AG04449 (cell line): ENCODE measurements around the gene AMBRA1.

ENCODE experiments used
- CTCF ChIA-PET: fragments of 350-600 bp; formaldehyde crosslinking; extraction: SDS; loops from one replicate; lab custom pipeline; 2021; ENCODE audit warnings: antibody characterized with exemption; lab: Yijun Ruan, JAX
- POLR2A ChIA-PET: fragments of 400-600, 350-600 bp; formaldehyde crosslinking; extraction: SDS; loops from one replicate; lab custom pipeline; 2020; ENCODE audit warnings: antibody characterized with exemption, inconsistent platforms; lab: Yijun Ruan, JAX
- DNase-seq: peaks from one replicate; pipeline ENCODE4 v3.0.0-alpha.2; 2010; ENCODE audit warnings: low read depth, low spot score
- H3K4me3 ChIP-seq: 2 replicates; pipeline ENCODE4 v1.5.1; 2011; ENCODE audit warnings: low read depth, mild to moderate bottlenecking, control low read depth, low read length
- TF ChIP-seq, protein P1 (sequence below): IDR thresholded peaks from one replicate; pipeline ENCODE4 v1.5.1; 2011; ENCODE audit warnings: mild to moderate bottlenecking, moderate library complexity, low read length, control low read depth, inconsistent platforms; ENCODE audit not compliant: insufficient read depth; ENCODE audit errors: missing control alignments

The AMBRA1 gene

DNA sequence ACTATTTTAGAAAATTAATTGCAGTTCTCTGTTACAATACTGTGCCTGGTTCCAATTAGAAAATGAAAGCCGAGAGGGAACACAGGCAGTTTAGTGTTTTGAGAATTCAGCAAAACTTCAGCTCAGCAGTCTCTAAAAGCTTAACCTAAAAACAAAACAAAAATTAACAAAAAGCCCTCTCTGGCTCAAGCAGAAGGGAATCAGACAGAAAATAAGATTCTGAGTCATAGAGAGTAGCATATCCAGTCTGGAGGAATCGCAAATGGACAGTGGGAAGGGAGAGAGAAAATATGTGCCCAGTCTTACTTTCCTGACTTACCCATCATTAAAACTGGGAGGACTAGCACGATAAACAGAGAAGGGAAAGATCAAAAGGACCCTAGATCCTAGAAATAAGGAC is 164.1 kb downstream of the AMBRA1 start:
- TF ChIP-seq, protein P1, sequence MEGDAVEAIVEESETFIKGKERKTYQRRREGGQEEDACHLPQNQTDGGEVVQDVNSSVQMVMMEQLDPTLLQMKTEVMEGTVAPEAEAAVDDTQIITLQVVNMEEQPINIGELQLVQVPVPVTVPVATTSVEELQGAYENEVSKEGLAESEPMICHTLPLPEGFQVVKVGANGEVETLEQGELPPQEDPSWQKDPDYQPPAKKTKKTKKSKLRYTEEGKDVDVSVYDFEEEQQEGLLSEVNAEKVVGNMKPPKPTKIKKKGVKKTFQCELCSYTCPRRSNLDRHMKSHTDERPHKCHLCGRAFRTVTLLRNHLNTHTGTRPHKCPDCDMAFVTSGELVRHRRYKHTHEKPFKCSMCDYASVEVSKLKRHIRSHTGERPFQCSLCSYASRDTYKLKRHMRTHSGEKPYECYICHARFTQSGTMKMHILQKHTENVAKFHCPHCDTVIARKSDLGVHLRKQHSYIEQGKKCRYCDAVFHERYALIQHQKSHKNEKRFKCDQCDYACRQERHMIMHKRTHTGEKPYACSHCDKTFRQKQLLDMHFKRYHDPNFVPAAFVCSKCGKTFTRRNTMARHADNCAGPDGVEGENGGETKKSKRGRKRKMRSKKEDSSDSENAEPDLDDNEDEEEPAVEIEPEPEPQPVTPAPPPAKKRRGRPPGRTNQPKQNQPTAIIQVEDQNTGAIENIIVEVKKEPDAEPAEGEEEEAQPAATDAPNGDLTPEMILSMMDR: no peak
- no peak overlapping the region for H3K4me3 ChIP-seq
- DNase-seq: no peak
- POLR2A ChIA-PET: no interaction called here
- CTCF ChIA-PET: interaction anchor here (0.9 to 1.1 kb wide), 2 partner anchors 20 to 100 kb away, joined by 3 to 4 read pairs; no protein-coding TSS in a partner anchor

DNA sequence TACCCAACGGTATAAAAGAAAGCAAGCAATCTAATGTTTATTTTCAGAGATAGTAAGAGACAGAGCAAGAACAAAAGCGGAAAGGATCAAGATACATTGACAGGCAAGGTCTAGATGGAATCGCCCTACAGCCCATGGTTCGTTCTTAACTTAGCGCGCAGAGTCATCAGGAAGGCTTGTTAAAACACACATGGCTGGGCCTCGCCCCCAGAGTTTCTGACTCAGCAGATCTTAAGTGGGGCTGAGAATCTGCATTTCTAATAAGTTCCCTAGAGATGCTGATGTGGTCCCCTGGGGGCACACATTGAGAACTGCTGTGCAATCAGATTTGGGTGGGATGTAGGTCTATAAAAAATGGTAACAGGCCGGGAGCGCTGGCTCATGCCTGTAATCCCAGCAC is 166.5 kb downstream of the AMBRA1 start:
- TF ChIP-seq, protein P1: no peak
- CTCF ChIA-PET: no interaction called here
- POLR2A ChIA-PET: no interaction called here
- H3K4me3 ChIP-seq: no peak overlapping the region
- DNase-seq: no peak

DNA sequence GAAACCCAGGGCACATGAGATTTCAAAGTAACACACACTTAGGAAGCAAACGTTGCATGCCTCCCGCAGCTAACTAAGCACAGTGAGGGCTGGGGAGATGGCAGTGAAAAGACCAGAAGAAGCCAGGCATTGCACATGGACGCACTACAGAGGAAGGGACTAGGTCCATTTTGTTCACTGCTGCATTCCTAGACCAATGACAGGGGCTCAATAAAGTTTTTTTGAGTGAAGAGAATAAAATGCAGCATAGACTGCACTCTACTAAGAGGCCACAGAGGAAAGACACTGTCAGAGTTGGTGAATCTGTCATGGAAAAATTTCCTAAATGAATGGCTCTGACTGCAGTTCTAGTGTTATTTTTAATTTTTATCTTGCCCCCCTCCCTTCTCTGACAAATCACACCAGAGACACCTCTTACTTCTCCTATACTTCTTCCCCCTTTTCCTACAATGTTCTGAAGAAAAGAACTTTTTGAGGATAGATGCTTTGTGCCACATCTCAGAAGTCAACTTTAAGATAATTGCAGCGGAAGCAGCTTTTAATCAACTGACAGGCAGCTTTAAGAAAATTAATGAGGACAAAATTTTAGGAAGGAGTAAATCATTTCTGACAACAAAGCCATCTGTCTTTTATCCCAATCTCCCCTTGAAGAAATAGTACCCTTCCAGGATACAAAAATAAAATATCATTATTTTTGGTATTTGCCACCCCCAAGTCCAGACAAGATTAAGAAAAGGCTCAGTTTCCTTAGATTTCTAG is 167.4 kb downstream of the AMBRA1 start:
- no peak for DNase-seq
- POLR2A ChIA-PET: no interaction called here
- H3K4me3 ChIP-seq: no peak overlapping the region
- CTCF ChIA-PET: interaction anchor here (1.4 kb wide), 1 partner anchor 64 kb away, joined by 3 read pairs; no protein-coding TSS in a partner anchor
- TF ChIP-seq, protein P1: no peak

DNA sequence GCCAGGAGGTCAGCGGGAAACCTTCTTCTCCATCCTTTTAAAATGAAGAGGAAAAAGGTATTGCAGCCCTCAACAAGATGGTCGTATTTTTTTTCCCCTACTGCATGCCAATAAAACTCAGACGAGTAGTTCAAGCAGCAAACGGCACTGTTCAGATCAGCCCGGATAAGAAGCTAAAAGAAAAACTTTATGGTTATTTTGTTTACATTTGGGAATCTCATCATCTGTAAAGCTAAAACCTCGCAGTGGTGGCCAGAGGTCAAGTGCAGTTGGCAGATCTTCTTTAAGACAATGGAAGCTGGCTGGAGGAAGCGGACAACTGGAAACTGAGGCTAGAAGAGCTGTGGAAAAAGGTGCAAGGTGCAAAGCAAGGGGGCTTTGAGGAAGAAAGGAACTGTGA is 171.2 kb downstream of the AMBRA1 start:
- ChIA-PET CTCF (interaction anchor here (0.9 to 1.3 kb wide), 2 partner anchors 34 to 67 kb away, joined by 3 to 5 read pairs; no protein-coding TSS in a partner anchor), POLR2A (interaction anchor here (0.5 kb wide), 1 partner anchor 125 kb away, joined by 5 read pairs; no protein-coding TSS in a partner anchor)
- TF ChIP-seq, protein P1: no peak
- DNase-seq: no peak
- H3K4me3 ChIP-seq: no peak overlapping the region

DNA sequence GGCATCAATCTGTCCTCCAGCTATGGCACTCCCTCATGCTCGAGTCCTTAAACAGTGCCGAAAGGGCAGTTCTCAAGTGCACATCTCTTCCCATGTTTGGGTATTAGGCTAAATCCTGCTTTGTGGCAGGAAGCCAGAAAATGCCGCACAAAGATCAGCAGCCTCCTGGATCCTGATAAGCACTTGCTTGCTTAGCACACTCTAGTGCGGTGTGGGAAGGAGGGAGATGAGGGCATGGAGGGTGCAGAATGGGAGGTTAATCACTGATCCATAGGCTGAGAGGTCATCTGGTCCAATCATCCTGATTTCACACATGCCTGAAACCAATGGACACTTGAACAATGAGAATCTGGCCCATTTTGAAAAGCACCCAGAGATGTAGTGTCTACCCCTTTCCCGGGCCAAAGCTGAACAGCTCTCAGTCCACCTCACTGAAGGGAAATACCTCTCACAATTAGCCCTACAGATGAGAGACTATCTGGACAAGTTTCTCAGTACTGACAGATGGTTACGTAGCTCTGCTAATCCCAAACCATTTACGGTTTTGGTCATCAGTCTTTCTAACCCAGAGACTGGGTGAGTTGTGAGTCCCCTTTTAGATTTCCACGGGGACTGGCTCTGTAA is 172.5 kb downstream of the AMBRA1 start:
- CTCF ChIA-PET: interaction anchor here (1.3 kb wide), 1 partner anchor 29 kb away, joined by 3 read pairs; no protein-coding TSS in a partner anchor
- no peak overlapping the region for H3K4me3 ChIP-seq
- TF ChIP-seq, protein P1: no peak
- DNase-seq: no peak
- POLR2A ChIA-PET: no interaction called here

DNA sequence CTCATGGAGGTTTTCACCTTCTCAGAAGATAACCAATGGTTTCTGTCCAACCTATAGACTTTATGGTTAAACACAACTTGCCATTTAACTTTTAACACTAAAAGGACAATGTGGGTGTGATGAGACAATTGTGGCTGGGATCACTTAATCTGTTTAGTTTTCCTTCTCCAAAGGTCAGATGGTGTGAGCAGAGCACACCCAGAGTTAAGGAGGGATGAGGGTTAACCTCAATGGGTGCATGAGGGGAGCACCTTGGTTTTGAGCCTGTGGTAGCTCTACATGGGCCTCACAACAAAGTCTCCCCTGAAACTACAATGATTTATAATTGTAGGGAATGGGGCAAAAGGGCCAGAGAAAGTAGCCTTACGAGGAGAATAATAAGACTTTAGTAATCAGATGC is 173.3 kb downstream of the AMBRA1 start:
- TF ChIP-seq, protein P1: no peak
- POLR2A ChIA-PET: no interaction called here
- CTCF ChIA-PET: no interaction called here
- no peak for DNase-seq
- H3K4me3 ChIP-seq: no peak overlapping the region
